G401.6 (cell line): ENCODE results near the gene RDX.
"Not testable (repeated sequence)": the region's sequence is repeated elsewhere in the genome, so short reads cannot be mapped to it uniquely, and the experiment has no call there.

ENCODE experiments used
- FAIRE-seq: peaks from 2 replicates; lab custom pipeline; 2012; peaks lifted over from hg19 to GRCh38; lab: Jason Lieb, UNC

RDX gene

GRCh38 chr11:110199184-110199981 is 97.0 kb downstream of the RDX start:
- no peak for FAIRE-seq

- no peak for FAIRE-seq
Observed at GRCh38 chr11:110198031-110198729, 98.2 kb downstream of the RDX start.

GRCh38 chr11:110196884-110197420 is 99.5 kb downstream of the RDX start:
- FAIRE-seq = no peak

GRCh38 chr11:110196241-110196754 is 100.1 kb downstream of the RDX start:
- FAIRE-seq = no peak

GRCh38 chr11:110194211-110194766 is 102.1 kb downstream of the RDX start:
- FAIRE-seq = not testable (repeated sequence)

GRCh38 chr11:110192604-110193282 is 103.7 kb downstream of the RDX start:
- FAIRE-seq = not testable (repeated sequence)

- FAIRE-seq = no peak
Observed at GRCh38 chr11:110190885-110191284, 105.5 kb downstream of the RDX start.

- FAIRE-seq = no peak
Observed at GRCh38 chr11:110187731-110188130, 108.7 kb downstream of the RDX start.

GRCh38 chr11:110186867-110187266 is 109.5 kb downstream of the RDX start:
- no peak for FAIRE-seq

- FAIRE-seq = no peak
Observed at GRCh38 chr11:110186456-110186855, 110.0 kb downstream of the RDX start.

GRCh38 chr11:110185599-110185998 is 110.8 kb downstream of the RDX start:
- FAIRE-seq = no peak

GRCh38 chr11:110185121-110185591 is 111.3 kb downstream of the RDX start:
- FAIRE-seq = no peak

GRCh38 chr11:110184456-110184855 is 112.0 kb downstream of the RDX start:
- FAIRE-seq = no peak

GRCh38 chr11:110182886-110183285 is 113.5 kb downstream of the RDX start:
- no peak for FAIRE-seq

GRCh38 chr11:110179064-110179463 is 117.3 kb downstream of the RDX start:
- FAIRE-seq = no peak

GRCh38 chr11:110177086-110177456 is 119.3 kb downstream of the RDX start:
- no peak for FAIRE-seq

GRCh38 chr11:110176366-110177085 is 119.9 kb downstream of the RDX start:
- FAIRE-seq = no peak

- FAIRE-seq = no peak
Observed at GRCh38 chr11:110174645-110175310, 121.6 kb downstream of the RDX start.

- peak; percentile 45 for FAIRE-seq
Observed at GRCh38 chr11:110173811-110174644, 122.4 kb downstream of the RDX start.

- FAIRE-seq = no peak
Observed at GRCh38 chr11:110172468-110173065, 123.8 kb downstream of the RDX start.
